ENCODE data around the gene PPP2R5C.
A peak's percentile ranks its signal among the peaks of the same experiment; 100 is the strongest.

The PPP2R5C gene

DNA sequence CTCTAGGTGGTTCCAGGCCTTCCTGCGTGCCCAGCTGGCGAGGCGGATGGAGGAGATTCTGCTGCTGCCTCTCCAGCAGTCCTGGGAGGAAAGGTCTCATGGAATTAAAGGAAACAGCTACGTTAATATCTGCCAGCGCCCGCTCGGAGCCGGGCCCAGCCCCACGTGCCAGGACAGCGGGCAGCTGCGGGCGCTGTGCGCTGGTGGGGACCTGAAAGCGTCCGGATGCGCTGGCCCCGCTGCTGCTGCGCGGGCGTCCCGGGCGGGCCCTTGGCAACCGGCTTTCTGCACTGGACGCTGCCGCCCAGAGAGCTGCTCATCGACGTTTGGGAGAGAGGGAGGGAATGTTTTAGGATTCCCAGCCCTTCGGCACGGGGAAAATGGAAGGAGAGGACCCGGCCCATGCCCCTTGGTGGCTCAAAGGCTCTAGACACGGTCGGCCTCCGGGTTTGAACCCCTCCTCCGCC, 194.2 kb downstream of the PPP2R5C start:
- no peak overlapping the region for H3K4ac ChIP-seq (ENCODE audit: low read depth in 1 of 2, low read length in 2 of 2)
- no peaks in the 10 kb centered on the region for H3K9me3 ChIP-seq (ENCODE audit: control insufficient read depth, low read length)
- no peak for DNase-seq
- peaks cover under 1 to 2% of the 10 kb centered on the region in 2 experiments for H3K36me3 ChIP-seq (ENCODE audit: control insufficient read depth in 1 of 2, insufficient read depth in 2 of 2, low read depth in 1 of 2, low read length in 2 of 2)
- H3K23ac ChIP-seq (ENCODE audit: low read length in 2 of 2): no peak overlapping the region
- H2AFZ ChIP-seq (ENCODE audit: low read depth, low read length): no peak overlapping the region
- H3K27ac ChIP-seq (ENCODE audit: low read length, poor library complexity, severe bottlenecking): no peak overlapping the region
- whole genome bisulfite sequencing: 94% methylated on average over 31 of the region's 34 CpGs
- no peak overlapping the region for H4K91ac ChIP-seq (ENCODE audit: low read length)
- peaks cover 1% of the 10 kb centered on the region for H3K79me1 ChIP-seq (replicated peaks; ENCODE audit: low read length, poor library complexity, severe bottlenecking)
- no peak overlapping the region for H3K4me3 ChIP-seq (ENCODE audit: insufficient read depth in 1 of 2, low read depth in 1 of 2, low read length in 2 of 2)
- H2BK12ac ChIP-seq (ENCODE audit: low read length in 2 of 2): no peak overlapping the region
- H2BK15ac ChIP-seq (ENCODE audit: low read depth, poor library complexity, severe bottlenecking): no peak overlapping the region
- no peak overlapping the region for H2AK5ac ChIP-seq (ENCODE audit: low read length, severe bottlenecking)
- H3K4me2 ChIP-seq (ENCODE audit: low read length, poor library complexity, severe bottlenecking): no peak overlapping the region
- no peak overlapping the region for H2BK5ac ChIP-seq (ENCODE audit: low read depth, low read length, poor library complexity, severe bottlenecking)
- no peak overlapping the region for H3K18ac ChIP-seq (ENCODE audit: low read depth in 1 of 2, low read length in 2 of 2)
- no peak overlapping the region for H2BK120ac ChIP-seq (ENCODE audit: low read depth, low read length)
- no peaks in the 10 kb centered on the region for H3K4me1 ChIP-seq (ENCODE audit: control insufficient read depth, insufficient read depth, low read depth, low read length)
- no peak overlapping the region for H3K9ac ChIP-seq (ENCODE audit: low read length)
- H4K8ac ChIP-seq (ENCODE audit: low read length): no peak overlapping the region
- H3K14ac ChIP-seq (ENCODE audit: low read length in 2 of 2): no peak overlapping the region
- H3K27me3 ChIP-seq (ENCODE audit: control insufficient read depth in 1 of 2, insufficient read depth in 1 of 2, low read length in 2 of 2): no peaks in the 10 kb centered on the region

DNA sequence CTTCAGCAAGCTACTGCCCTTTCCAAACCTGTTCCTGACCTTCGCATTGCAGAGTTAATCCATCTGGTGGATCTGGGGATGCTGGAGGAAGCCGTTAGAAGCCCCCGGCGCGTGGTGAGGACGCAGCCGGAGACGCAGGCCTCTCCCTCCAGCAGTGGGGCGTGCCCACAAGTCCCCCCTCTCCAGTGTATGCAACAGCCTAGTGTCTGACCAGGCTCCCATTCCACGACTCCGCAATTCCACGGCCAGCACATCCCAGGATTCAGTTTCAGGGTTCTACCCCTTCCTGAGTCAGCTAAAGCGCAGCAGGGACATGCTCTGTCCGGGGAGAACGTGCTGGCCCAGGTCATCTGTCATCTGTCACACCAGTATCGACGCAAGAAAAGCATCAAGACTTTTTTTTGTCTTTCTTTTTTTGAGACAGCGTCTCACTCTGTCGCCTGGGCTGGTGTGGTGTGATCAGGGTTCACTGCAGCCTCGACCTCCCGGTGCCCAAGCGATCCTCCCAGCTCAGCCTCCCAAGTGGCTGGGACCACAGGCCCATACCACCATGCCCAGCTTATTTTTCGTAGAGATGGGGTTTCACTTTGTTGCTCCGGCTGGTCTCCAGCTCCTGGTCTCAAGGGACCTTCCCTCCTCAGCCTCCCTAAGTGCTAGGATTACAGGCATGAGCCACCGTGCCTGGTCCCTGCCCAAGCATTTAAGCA, 194.8 kb downstream of the PPP2R5C start:
- Histone ChIP-seq H3K79me1 (replicated peaks; ENCODE audit: low read length, poor library complexity, severe bottlenecking) (peaks cover 4% of the 10 kb centered on the region), H2BK120ac (ENCODE audit: low read depth, low read length) (no peak overlapping the region), H3K36me3 (ENCODE audit: control insufficient read depth in 1 of 2, insufficient read depth in 2 of 2, low read depth in 1 of 2, low read length in 2 of 2) (peaks cover 0 to 2% of the 10 kb centered on the region in 2 experiments), H3K18ac (ENCODE audit: low read depth in 1 of 2, low read length in 2 of 2) (peak overlapping the region in 1 of 2 experiments; percentile 14), H3K14ac (ENCODE audit: low read length in 2 of 2) (no peak overlapping the region), H3K9ac (ENCODE audit: low read length) (no peak overlapping the region), H3K4me3 (ENCODE audit: insufficient read depth in 1 of 2, low read depth in 1 of 2, low read length in 2 of 2) (no peak overlapping the region), H3K4me2 (ENCODE audit: low read length, poor library complexity, severe bottlenecking) (no peak overlapping the region), H4K91ac (ENCODE audit: low read length) (no peak overlapping the region), H4K8ac (ENCODE audit: low read length) (no peak overlapping the region), H3K23ac (ENCODE audit: low read length in 2 of 2) (no peak overlapping the region), H3K27ac (ENCODE audit: low read length, poor library complexity, severe bottlenecking) (no peak overlapping the region), H3K27me3 (ENCODE audit: control insufficient read depth in 1 of 2, insufficient read depth in 1 of 2, low read length in 2 of 2) (no peaks in the 10 kb centered on the region), H3K4ac (ENCODE audit: low read depth in 1 of 2, low read length in 2 of 2) (no peak overlapping the region), H3K9me3 (ENCODE audit: control insufficient read depth, low read length) (no peaks in the 10 kb centered on the region), H2BK15ac (ENCODE audit: low read depth, poor library complexity, severe bottlenecking) (no peak overlapping the region), H2BK12ac (ENCODE audit: low read length in 2 of 2) (no peak overlapping the region), H2BK5ac (ENCODE audit: low read depth, low read length, poor library complexity, severe bottlenecking) (no peak overlapping the region), H2AK5ac (ENCODE audit: low read length, severe bottlenecking) (no peak overlapping the region), H2AFZ (ENCODE audit: low read depth, low read length) (no peak overlapping the region), H3K4me1 (ENCODE audit: control insufficient read depth, insufficient read depth, low read depth, low read length) (peaks cover 2% of the 10 kb centered on the region)
- WGBS: 86% methylated on average over 25 of the region's 25 CpGs
- no peak for DNase-seq

DNA sequence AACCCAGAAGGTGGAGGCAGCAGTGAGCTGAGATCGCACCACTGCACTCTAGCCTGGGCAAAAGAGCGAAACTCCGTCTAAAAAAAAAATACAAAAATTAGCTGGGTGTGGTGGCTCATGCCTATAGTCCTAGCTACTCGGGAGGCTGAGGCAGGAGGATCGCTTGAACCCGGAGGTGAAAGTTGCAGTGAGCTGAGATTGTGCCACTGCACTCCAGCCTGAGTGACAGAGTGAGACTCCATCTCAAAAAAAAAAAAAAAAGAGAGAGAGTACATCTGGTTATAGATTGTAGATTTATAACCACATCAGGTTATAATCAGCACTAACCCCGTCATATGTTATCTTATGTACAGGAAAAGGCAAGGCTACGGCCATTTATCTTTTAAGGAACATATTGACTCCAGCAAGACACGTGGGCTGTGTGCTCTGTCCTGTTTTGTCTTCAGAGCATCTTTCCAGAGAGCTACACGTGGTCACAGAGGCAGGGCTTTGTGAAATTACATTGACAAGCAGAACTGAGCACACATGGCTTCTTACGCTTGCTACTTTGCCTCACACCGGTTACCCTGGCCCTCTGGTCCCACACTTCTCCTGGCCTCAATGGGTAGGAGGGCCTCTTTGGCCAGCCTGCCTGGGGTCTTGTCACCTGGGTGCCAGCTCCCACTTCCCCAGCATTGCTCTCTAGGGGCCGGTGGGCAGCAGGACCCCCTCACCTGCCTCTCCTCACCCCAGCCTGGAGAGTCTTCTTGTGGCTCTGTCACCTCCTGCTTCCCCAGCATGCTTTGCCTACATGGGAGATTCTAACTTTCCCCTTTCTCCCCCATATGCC, 196.1 kb downstream of the PPP2R5C start:
- DNase-seq: no peak
- H3K4ac ChIP-seq (ENCODE audit: low read depth in 1 of 2, low read length in 2 of 2): no peak overlapping the region
- no peak overlapping the region for H2AK5ac ChIP-seq (ENCODE audit: low read length, severe bottlenecking)
- no peak overlapping the region for H4K8ac ChIP-seq (ENCODE audit: low read length)
- H3K14ac ChIP-seq (ENCODE audit: low read length in 2 of 2): peak overlapping the region in 1 of 2 experiments; percentile 5
- H3K4me3 ChIP-seq (ENCODE audit: insufficient read depth in 1 of 2, low read depth in 1 of 2, low read length in 2 of 2): no peak overlapping the region
- H3K23ac ChIP-seq (ENCODE audit: low read length in 2 of 2): no peak overlapping the region
- H2BK15ac ChIP-seq (ENCODE audit: low read depth, poor library complexity, severe bottlenecking): no peak overlapping the region
- no peak overlapping the region for H3K4me2 ChIP-seq (ENCODE audit: low read length, poor library complexity, severe bottlenecking)
- no peak overlapping the region for H3K27ac ChIP-seq (ENCODE audit: low read length, poor library complexity, severe bottlenecking)
- H3K4me1 ChIP-seq (ENCODE audit: control insufficient read depth, insufficient read depth, low read depth, low read length): peaks cover 10% of the 10 kb centered on the region
- no peak overlapping the region for H4K91ac ChIP-seq (ENCODE audit: low read length)
- H2BK12ac ChIP-seq (ENCODE audit: low read length in 2 of 2): no peak overlapping the region
- no peak overlapping the region for H3K9ac ChIP-seq (ENCODE audit: low read length)
- peaks cover 4% of the 10 kb centered on the region for H3K79me1 ChIP-seq (replicated peaks; ENCODE audit: low read length, poor library complexity, severe bottlenecking)
- no peak overlapping the region for H2BK120ac ChIP-seq (ENCODE audit: low read depth, low read length)
- no peaks in the 10 kb centered on the region for H3K27me3 ChIP-seq (ENCODE audit: control insufficient read depth in 1 of 2, insufficient read depth in 1 of 2, low read length in 2 of 2)
- WGBS: 91% methylated on average over 13 of the region's 13 CpGs
- H2BK5ac ChIP-seq (ENCODE audit: low read depth, low read length, poor library complexity, severe bottlenecking): no peak overlapping the region
- H3K9me3 ChIP-seq (ENCODE audit: control insufficient read depth, low read length): no peaks in the 10 kb centered on the region
- peaks cover 0 to 2% of the 10 kb centered on the region in 2 experiments for H3K36me3 ChIP-seq (ENCODE audit: control insufficient read depth in 1 of 2, insufficient read depth in 2 of 2, low read depth in 1 of 2, low read length in 2 of 2)
- no peak overlapping the region for H2AFZ ChIP-seq (ENCODE audit: low read depth, low read length)
- no peak overlapping the region for H3K18ac ChIP-seq (ENCODE audit: low read depth in 1 of 2, low read length in 2 of 2)

Data from mesenchymal stem cell (in vitro differentiated cells and primary cell).